Measurements from ENCODE around the gene NINL. TPM values are rescaled to one million over a fixed set of nuclear protein-coding genes. Genes with fewer than 3 reads are reported as not detected.

Gene NINL
- total RNA-seq, 2 experiments from 2014 or later = 1.5 to 1.6 TPM

- POLR2A ChIA-PET = no interaction called here
- CTCF ChIA-PET = no interaction called here
Observed at GRCh38 chr20:25452333-25452732, 133.0 kb downstream of the NINL start.

DNA sequence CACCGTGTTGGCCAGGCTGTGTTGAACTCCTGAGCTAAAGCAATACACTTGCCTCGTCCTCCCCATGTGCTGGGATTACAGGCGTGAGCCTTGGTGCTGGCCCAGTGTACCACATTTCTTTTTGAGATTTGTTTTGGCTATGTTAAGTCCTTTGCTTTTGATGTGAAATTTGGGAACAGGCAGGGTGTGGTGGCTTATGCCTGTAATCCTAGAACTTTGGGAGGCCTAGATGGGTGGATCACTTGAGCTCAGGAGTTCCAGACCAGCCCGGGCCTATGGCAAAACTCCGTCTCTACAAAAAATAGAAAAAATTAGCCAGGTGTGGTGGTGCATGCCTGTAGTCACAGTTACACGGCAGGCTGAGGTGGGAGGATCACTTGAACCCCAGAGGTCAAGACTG lies 137.7 kb downstream of the NINL start:
- ChIA-PET CTCF (no interaction called here), POLR2A (no interaction called here)

DNA sequence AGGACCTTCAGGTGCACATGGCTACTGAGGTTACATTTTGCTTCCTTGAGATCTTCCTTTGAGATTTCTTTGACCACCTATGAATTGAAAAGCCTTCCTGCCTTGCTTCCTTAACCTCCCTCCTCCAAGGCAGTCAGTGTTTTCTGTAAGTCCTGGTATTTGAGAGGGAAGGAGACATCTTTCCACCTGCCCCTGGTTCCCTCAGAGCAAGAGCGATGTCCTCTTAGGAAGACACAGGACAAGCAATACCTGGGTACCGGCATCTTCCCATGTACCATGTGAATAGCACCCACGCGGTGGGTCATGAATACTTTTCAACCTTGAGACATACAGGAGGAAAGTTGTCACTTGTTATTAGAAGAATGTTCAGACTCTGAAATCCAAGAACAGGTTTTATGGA lies 140.8 kb downstream of the NINL start:
- CTCF ChIA-PET = no interaction called here
- POLR2A ChIA-PET = interaction anchor here (0.7 kb wide), 1 partner anchor 125 kb away, joined by 6 read pairs; no protein-coding TSS in a partner anchor

GRCh38 chr20:25439328-25439727 lies 146.0 kb downstream of the NINL start:
- ChIA-PET CTCF (interaction anchor here (0.7 kb wide), 1 partner anchor 169 kb away, joined by 4 read pairs; no protein-coding TSS in a partner anchor), POLR2A (interaction anchor here (0.6 kb wide), 1 partner anchor 250 kb away, joined by 5 read pairs; no protein-coding TSS in a partner anchor)

- POLR2A ChIA-PET = no interaction called here
Observed at GRCh38 chr20:25437153-25437581, 148.2 kb downstream of the NINL start.

GRCh38 chr20:25424536-25424935 lies 160.8 kb downstream of the NINL start:
- CTCF ChIA-PET = no interaction called here
- POLR2A ChIA-PET = no interaction called here

More at GRCh38 chr20:25437153-25437581, 148.2 kb downstream of the NINL start:
- CTCF ChIA-PET = no interaction called here

GRCh38 chr20:25422032-25422431 lies 163.3 kb downstream of the NINL start:
- ChIA-PET CTCF (interaction anchor here (1.3 kb wide), 1 partner anchor 8 kb away, joined by 3 read pairs; no protein-coding TSS in a partner anchor), POLR2A (interaction anchor here (0.6 kb wide), 1 partner anchor 1395 kb away, joined by 4 read pairs; no protein-coding TSS in a partner anchor)

DNA sequence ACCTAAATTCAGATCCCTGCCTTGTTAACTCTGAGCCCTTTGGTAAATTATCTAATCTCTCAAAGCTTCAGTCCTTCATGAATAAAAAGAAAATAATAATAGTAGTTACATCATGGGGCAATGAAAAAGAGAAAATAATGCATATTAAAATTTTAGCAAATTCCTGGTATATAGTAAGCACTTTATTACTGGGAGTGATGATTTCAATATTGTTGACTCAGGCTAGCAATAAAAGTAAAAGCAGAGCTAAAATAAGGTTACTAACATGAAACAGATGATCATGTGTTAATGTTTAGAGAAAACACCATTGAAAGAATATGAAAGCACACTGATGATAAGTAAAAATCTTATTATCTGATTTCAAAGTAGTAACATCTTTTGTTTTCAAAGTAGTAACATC lies 164.2 kb downstream of the NINL start:
- ChIA-PET POLR2A (no interaction called here), CTCF (no interaction called here)

- ChIA-PET CTCF (no interaction called here), POLR2A (no interaction called here)
Observed at GRCh38 chr20:25418776-25419175, 166.6 kb downstream of the NINL start.

- CTCF ChIA-PET = no interaction called here
- POLR2A ChIA-PET = interaction anchor here (1.8 kb wide), 1 partner anchor 161 kb away, joined by 7 read pairs; the partner anchor contains the start of gene PYGB
Observed at GRCh38 chr20:25408890-25409289, 176.4 kb downstream of the NINL start.

GRCh38 chr20:25408170-25408547 lies 177.2 kb downstream of the NINL start:
- ChIA-PET CTCF (interaction anchor here (1.0 to 1.3 kb wide), 2 partner anchors 9 to 114 kb away, joined by 4 to 5 read pairs; no protein-coding TSS in a partner anchor), POLR2A (interaction anchor here (1.1 to 1.8 kb wide), 4 partner anchors 17 to 457 kb away, joined by 3 to 16 read pairs (median 5); partner anchors contain the start of genes ABHD12 and PYGB)

- POLR2A ChIA-PET = interaction anchor here (0.5 to 1.8 kb wide), 9 partner anchors 16 to 456 kb away, joined by 3 to 16 read pairs (median 3); partner anchors contain the start of genes ABHD12 and PYGB
Observed at GRCh38 chr20:25407311-25408169, 177.8 kb downstream of the NINL start, which contains the start of gene GINS1. Gene GINS1 (plus strand): TSS chr20:25407673. CDS start chr20:25407821, 148 bp downstream.

More at GRCh38 chr20:25407311-25408169, 177.8 kb downstream of the NINL start, which contains the start of gene GINS1:
- CTCF ChIA-PET = interaction anchor here (1.0 to 1.3 kb wide), 2 partner anchors 9 to 113 kb away, joined by 4 to 5 read pairs; no protein-coding TSS in a partner anchor

Other genes with a start within 250 kb of the NINL start
- 10 to 100 TPM; 24.7 to 24.8 TPM for gene ABHD12, start 194.7 kb downstream of the NINL start, total RNA-seq
- gene GINS1, start 177.9 kb downstream of the NINL start, total RNA-seq = 10 to 100 TPM; 32.9 to 35.2 TPM
- 1 to 10 TPM; 8.1 to 8.7 TPM for gene NANP, start 38.5 kb upstream of the NINL start, total RNA-seq
- 10 to 100 TPM; 11.7 to 13.2 TPM for gene ZNF337, start 111.3 kb upstream of the NINL start, total RNA-seq

All from activated CD8-positive, alpha-beta memory T cell treated with anti-CD3 and anti-CD28 coated beads for 36 hours (primary cell).